Activated CD4-positive, alpha-beta T cell treated with anti-CD3 and anti-CD28 coated beads for 36 hours (primary cell): Measurements from ENCODE around the gene TIMM50. TPM values are rescaled to one million over a fixed set of nuclear protein-coding genes. Genes with fewer than 3 reads are reported as not detected.
A peak's percentile ranks its signal among the peaks of the same experiment; 100 is the strongest.

Experiments
- ATAC-seq: fragments of 200-7000 bp; cut with Tn5 transposase; one replicate; pipeline ENCODE4 v1.10.0; 2021; ENCODE audit warnings: mild to moderate bottlenecking, moderate library complexity
- CTCF ChIA-PET: fragments of 350-600 bp; sonication (Branson Sonifier 250); formaldehyde crosslinking; loops from one replicate; lab custom pipeline; 2021; ENCODE audit warnings: antibody characterized with exemption; lab: Charles Lee
- POLR2A ChIA-PET: fragments of 350-600 bp; sonication (Branson Sonifier 250); formaldehyde crosslinking; loops from one replicate; lab custom pipeline; 2021; ENCODE audit warnings: antibody characterized with exemption, inconsistent platforms; lab: Charles Lee
- DNase-seq: peaks from one replicate; pipeline ENCODE4 v3.0.0-alpha.2; 2020
- H3K27ac Mint-ChIP-seq: one replicate; pipeline ENCODE4 v1.8.0; 2021; ENCODE audit warnings: mixed read lengths
- H3K27me3 Mint-ChIP-seq: one replicate; pipeline ENCODE4 v1.8.0; 2021; ENCODE audit warnings: mixed read lengths
- H3K36me3 Mint-ChIP-seq: one replicate; pipeline ENCODE4 v1.8.0; 2021; ENCODE audit warnings: low read depth, mixed read lengths
- H3K4me1 Mint-ChIP-seq: one replicate; pipeline ENCODE4 v1.8.0; 2021; ENCODE audit warnings: mixed read lengths
- H3K4me3 Mint-ChIP-seq: one replicate; pipeline ENCODE4 v1.8.0; 2021; ENCODE audit warnings: mild to moderate bottlenecking, moderate library complexity, mixed read lengths
- H3K9me3 Mint-ChIP-seq: one replicate; pipeline ENCODE4 v1.8.0; 2021; ENCODE audit warnings: low read depth, mixed read lengths
- intact Hi-C, 2 experiments: fragments of 100-400 bp; cut with DNase I in 1 of 2; cut with micrococcal nuclease in 1 of 2; formaldehyde crosslinking; loops; one replicate each; pipeline versions ENCODE4 v1.14.2 to v1.15.1; 2022 to 2024; cut with DNase I, micrococcal nuclease
- total RNA-seq, 2 experiments: library from RNA; stranded (reverse); gene quantifications; one replicate each; pipeline ENCODE4 v1.2.3, GENCODE V29; 2021

The TIMM50 gene
- total RNA-seq, 2 experiments from 2014 or later = 99.4 to 126 TPM

DNA sequence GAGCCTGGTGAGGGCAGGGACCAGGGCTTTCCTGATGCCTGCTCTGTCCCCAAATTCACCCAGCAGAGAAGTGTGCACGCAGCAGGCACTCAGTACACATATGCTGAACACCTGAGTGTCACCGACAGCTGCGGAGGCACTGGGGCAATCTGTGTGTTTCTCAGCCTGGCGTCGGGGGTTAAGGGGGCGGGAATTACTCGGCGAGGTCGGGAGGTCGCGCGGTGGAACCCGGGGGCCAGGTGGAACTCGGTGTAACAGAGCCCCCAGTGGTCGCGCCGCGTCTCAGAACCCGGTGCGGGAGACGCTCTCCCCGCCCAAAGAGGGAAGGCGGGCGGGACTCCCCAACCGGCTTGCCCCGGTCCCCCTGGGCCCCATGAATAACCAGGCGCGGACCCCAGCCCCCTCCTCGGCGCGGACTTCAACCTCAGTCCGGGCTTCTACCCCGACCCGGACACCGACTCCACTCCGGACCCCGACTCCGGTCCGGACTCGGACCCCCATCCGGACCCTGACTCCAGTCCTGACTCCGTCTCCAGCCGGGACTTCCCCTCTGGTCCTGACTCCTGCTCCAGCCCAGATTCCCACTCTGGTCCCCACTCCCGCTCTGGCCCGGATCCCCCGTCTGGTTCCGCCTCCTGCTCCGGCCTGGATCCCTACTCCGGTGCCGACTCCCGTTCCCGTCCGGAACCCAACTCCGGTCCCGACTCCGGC is 34.4 kb downstream of the TIMM50 start, which contains the start of gene SELENOV:
TSS of gene SELENOV (plus strand) at position 300 of the 711 bp plus-strand sequence. CDS start at position 374, 74 bp downstream.
- intact Hi-C loops = no loop called here
- peak within 1 kb of the TSS; percentile 53 for H3K4me3 Mint-ChIP-seq
- no peak within 1 kb of the TSS for H3K27ac Mint-ChIP-seq
- CTCF ChIA-PET = interaction anchor here (0.6 to 1.8 kb wide), 8 partner anchors 9 to 113 kb away, joined by 3 to 6 read pairs (median 3); partner anchors contain the start of gene EID2B
- H3K36me3 Mint-ChIP-seq = no peaks in the 10 kb centered on the region
- H3K4me1 Mint-ChIP-seq = peaks cover 11% of the 10 kb centered on the region
- POLR2A ChIA-PET = no interaction called here
- no peaks in the 10 kb centered on the region for H3K9me3 Mint-ChIP-seq
- peak; percentile 47 for ATAC-seq
- H3K27me3 Mint-ChIP-seq = peaks cover 39% of the 10 kb centered on the region
- DNase-seq = peak; percentile 40

DNA sequence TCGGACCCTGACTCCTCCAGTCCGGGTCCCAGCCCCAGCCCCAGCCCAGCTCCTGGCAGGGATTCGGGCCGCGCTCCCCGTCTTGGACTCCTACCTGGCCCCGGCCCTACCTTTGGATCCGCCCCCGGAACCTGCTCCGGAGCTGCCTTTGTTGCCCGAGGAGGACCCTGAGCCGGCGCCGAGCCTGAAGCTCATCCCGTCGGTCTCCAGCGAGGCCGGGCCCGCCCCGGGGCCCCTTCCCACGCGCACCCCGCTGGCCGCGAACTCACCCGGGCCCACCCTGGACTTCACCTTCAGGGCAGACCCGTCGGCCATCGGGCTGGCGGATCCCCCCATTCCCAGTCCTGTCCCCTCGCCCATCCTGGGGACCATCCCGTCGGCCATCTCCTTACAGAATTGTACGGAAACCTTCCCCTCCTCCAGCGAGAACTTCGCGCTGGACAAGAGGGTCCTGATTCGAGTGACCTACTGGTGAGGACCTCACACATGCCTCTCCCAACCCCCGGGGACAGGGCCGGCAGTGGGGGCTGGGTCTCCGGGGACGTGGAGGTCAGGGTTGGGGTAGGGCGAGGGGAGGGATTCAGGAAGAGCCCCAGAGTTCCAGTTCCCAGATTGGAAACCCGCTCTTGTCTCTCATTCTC is 35.0 kb downstream of the TIMM50 start:
- H3K27ac Mint-ChIP-seq = no peak overlapping the region
- CTCF ChIA-PET = interaction anchor here (0.6 to 1.8 kb wide), 4 partner anchors 10 to 20 kb away, joined by 3 to 5 read pairs (median 3); partner anchors contain the start of gene EID2B
- ATAC-seq (no peak), DNase-seq (peak; percentile 32)
- no peaks in the 10 kb centered on the region for H3K9me3 Mint-ChIP-seq
- H3K27me3 Mint-ChIP-seq = peaks cover 39% of the 10 kb centered on the region
- peaks cover 11% of the 10 kb centered on the region for H3K4me1 Mint-ChIP-seq
- intact Hi-C loops = no loop called here
- POLR2A ChIA-PET = no interaction called here
- H3K4me3 Mint-ChIP-seq = peak overlapping the region; percentile 53
- H3K36me3 Mint-ChIP-seq = no peaks in the 10 kb centered on the region

DNA sequence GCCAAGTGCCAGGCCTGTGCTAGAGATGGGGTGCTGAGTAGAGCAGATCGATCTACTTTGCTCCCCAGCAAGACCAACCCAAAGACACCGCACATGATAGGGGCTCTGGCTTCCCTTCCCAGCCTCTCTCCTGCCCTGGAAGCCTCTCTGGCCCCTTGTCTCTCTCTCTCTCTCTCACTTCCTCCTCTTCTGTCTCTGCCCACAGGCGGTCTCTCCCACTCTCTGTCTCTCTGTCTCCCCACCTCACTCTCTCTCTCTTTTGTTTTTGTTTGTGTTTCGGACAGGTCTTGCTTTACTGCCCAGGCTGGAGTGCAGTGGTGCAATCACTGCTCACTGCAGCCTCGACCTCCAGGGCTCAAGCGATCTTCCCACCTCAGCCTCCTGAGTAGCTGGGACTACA is 35.6 kb downstream of the TIMM50 start:
- Mint-ChIP-seq H3K4me1 (peaks cover 11% of the 10 kb centered on the region), H3K4me3 (peak overlapping the region; percentile 37), H3K9me3 (no peaks in the 10 kb centered on the region), H3K27me3 (peaks cover 39% of the 10 kb centered on the region), H3K27ac (no peak overlapping the region), H3K36me3 (no peaks in the 10 kb centered on the region)
- intact Hi-C loops = no loop called here
- ATAC-seq (no peak), DNase-seq (no peak)
- CTCF ChIA-PET = no interaction called here
- POLR2A ChIA-PET = no interaction called here

DNA sequence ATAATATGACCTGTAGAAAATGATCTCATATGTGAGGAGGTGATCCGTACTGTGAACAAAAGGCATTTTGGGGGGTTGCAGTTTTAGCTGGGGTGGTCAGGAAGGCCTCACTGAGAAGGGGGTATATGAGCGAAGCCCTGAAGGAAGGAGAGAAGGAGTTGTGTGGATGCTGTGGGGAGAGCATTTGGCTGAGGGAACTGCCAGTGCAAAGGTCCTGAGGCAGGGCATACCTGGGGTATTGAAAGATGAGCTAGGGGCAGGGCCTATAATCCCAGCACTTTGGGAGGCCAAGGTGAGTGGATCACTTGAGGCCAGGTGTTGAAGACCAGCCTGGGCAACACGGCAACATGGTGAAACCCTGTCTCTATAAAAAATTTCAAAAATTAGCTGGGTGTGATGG is 36.8 kb downstream of the TIMM50 start:
- H3K36me3 Mint-ChIP-seq = no peaks in the 10 kb centered on the region
- no peak overlapping the region for H3K27ac Mint-ChIP-seq
- H3K4me3 Mint-ChIP-seq = no peak overlapping the region
- intact Hi-C loops = no loop called here
- ATAC-seq = no peak
- no peaks in the 10 kb centered on the region for H3K9me3 Mint-ChIP-seq
- POLR2A ChIA-PET = no interaction called here
- no peak for DNase-seq
- CTCF ChIA-PET = no interaction called here
- H3K4me1 Mint-ChIP-seq = peaks cover 17% of the 10 kb centered on the region
- H3K27me3 Mint-ChIP-seq = peaks cover 37% of the 10 kb centered on the region

DNA sequence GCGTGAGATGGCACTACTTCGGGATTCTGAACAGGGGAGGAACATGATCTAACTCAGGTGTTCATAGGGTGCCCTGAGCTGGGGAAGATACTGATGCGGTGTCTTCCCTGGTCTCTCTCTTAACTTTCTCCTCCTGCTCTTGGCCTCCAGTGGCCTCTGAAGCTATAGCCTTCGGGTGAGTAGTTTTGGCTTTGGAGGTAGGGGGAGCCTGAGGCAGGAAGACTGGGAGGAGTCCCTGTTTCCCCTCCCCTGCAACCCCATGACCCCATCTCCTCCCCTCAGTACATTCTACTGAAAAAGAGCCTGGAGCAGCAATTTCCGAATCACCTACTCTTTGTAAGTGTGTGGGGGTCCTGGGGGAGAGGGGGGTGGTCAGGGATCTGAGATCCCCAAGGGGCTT is 37.8 kb downstream of the TIMM50 start:
- DNase-seq = no peak
- H3K36me3 Mint-ChIP-seq = no peaks in the 10 kb centered on the region
- POLR2A ChIA-PET = interaction anchor here (0.6 kb wide), 2 partner anchors 20 to 180 kb away, joined by 3 to 4 read pairs; no protein-coding TSS in a partner anchor
- CTCF ChIA-PET = interaction anchor here (0.6 to 1.3 kb wide), 3 partner anchors 22 to 402 kb away, joined by 3 read pairs; no protein-coding TSS in a partner anchor
- no peak for ATAC-seq
- no peak overlapping the region for H3K27ac Mint-ChIP-seq
- no peaks in the 10 kb centered on the region for H3K9me3 Mint-ChIP-seq
- peaks cover 17% of the 10 kb centered on the region for H3K4me1 Mint-ChIP-seq
- peaks cover 32% of the 10 kb centered on the region for H3K27me3 Mint-ChIP-seq
- H3K4me3 Mint-ChIP-seq = no peak overlapping the region
- intact Hi-C loops = no loop called here

DNA sequence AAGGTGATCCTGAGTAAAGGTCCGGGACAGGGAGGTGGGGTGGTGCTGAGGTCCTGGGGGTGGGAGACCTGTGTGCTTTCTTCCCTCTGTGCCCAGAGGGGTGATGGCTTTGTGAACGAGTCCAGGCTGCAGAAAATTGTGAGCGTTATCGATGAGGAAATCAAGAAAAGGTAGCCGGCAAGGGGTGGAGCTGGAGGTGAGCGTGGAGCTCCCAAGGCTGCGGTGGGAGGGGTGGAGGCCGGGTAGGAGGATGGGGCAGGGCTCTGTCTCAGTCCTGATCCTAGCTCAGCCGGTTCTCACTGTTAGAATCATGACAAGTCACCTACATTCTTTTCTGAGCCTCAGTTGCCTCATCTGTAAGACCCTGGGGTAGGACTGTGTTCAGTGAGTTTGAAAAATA is 38.3 kb downstream of the TIMM50 start:
- CTCF ChIA-PET = interaction anchor here (0.6 to 1.3 kb wide), 3 partner anchors 22 to 402 kb away, joined by 3 read pairs; no protein-coding TSS in a partner anchor

DNA sequence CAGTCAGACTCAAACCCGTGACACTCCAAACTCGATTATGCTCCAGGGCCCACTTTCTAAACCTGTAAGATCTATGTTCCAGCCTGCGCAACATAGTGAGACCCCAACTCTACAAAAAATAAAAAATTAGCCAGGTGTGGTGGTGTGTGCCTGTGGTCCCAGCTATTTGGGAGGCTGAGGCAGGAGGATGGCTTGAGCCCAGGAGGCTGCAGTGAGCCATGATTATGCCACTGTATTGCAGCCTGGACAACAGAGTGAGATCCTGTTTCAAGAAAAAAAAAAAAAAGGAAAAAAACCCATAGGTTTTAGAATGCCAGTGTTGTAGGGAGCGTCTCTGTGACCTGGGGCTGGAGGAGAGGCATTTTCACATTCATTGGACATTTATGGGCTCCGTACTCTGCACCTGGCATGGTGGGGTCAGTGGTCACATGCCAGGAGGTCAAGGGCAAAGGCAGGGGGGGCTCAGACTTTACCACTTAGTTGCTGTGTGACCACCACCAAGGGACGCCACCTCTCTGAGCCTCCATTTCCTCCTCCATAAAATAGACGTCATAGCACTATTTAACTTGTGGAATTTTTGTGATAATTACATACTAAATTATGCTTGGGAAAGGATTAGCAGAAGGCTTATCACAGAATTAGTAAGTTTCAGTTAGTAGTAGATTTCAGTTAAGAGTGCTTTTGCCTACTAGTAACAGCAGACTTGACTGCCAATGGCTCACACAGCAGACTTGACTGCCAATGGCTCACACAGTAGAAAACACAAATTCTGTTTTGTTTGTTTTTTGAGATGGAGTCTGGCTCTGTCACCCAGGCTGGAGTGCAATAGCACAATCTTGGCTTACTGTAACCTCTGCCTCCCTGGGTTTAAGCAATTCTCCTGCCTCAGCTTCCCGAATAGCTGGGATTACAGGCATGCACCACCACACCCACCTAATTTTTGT is 40.2 kb downstream of the TIMM50 start:
- intact Hi-C loops = no loop called here
- Mint-ChIP-seq H3K9me3 (no peaks in the 10 kb centered on the region), H3K4me1 (peaks cover 12% of the 10 kb centered on the region), H3K4me3 (no peak overlapping the region), H3K36me3 (no peaks in the 10 kb centered on the region), H3K27me3 (peaks cover 14% of the 10 kb centered on the region), H3K27ac (no peak overlapping the region)
- DNase-seq = no peak
- ATAC-seq = no peak
- ChIA-PET CTCF (no interaction called here), POLR2A (interaction anchor here (0.8 kb wide), 1 partner anchor 70 kb away, joined by 3 read pairs; no protein-coding TSS in a partner anchor)

More for the DNA sequence above, 38.3 kb downstream of the TIMM50 start:
- Mint-ChIP-seq H3K4me1 (peaks cover 17% of the 10 kb centered on the region), H3K36me3 (no peaks in the 10 kb centered on the region), H3K4me3 (no peak overlapping the region), H3K27ac (no peak overlapping the region), H3K9me3 (no peaks in the 10 kb centered on the region), H3K27me3 (peaks cover 27% of the 10 kb centered on the region)
- no peak for ATAC-seq
- no peak for DNase-seq
- intact Hi-C loops = no loop called here
- POLR2A ChIA-PET = no interaction called here

DNA sequence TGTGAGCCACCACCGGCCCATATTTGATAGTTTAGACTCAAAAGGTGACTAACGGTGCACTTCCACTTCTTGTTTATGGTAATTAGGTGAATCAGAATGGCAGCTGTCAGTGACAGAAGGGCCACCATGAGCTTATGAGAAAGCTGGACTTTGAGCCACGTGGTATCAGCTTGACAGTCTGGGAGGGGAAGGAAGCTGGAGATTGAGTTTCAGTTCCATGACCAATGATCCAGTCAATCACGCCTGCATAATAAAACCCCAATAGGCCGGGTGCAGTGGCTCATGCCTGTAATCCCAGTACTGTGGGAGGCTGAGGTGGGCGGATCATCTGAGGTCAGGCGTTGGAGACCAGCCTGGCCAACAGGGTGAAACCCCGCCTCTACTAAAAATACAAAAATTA is 43.9 kb downstream of the TIMM50 start:
- CTCF ChIA-PET = interaction anchor here (0.7 to 1.9 kb wide), 5 partner anchors 9 to 84 kb away, joined by 3 to 12 read pairs (median 4); partner anchors contain the start of gene EID2B
- Mint-ChIP-seq H3K4me1 (peaks cover 12% of the 10 kb centered on the region), H3K9me3 (no peaks in the 10 kb centered on the region), H3K4me3 (no peak overlapping the region), H3K27me3 (no peaks in the 10 kb centered on the region), H3K27ac (no peak overlapping the region), H3K36me3 (no peaks in the 10 kb centered on the region)
- POLR2A ChIA-PET = no interaction called here
- intact Hi-C loops = no loop called here
- DNase-seq (no peak), ATAC-seq (no peak)

DNA sequence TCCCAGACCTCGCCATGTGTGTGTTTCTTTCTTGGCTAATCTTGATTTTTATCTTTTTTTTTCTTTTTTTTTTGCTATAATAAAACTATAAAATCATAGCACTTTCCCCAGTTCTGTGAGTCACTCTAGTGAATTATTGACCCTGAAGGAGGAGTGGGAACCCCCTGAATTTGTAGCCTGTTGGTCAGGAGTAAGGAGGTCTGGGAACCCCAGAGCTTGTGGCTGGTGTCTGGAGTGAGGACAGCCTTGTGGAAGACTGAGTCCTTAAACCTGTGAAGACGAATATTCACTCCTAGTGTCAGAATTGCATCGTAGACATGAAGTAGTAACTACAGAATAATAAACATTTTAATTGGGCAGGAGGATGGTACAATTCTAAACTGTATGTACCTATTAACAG is 44.6 kb downstream of the TIMM50 start:
- intact Hi-C loops = no loop called here
- ChIA-PET CTCF (interaction anchor here (0.7 to 1.9 kb wide), 3 partner anchors 8 to 85 kb away, joined by 3 to 12 read pairs (median 4); partner anchors contain the start of gene EID2B), POLR2A (no interaction called here)
- ATAC-seq (no peak), DNase-seq (no peak)
- no peak overlapping the region for H3K27ac Mint-ChIP-seq
- H3K9me3 Mint-ChIP-seq = no peaks in the 10 kb centered on the region
- H3K27me3 Mint-ChIP-seq = no peaks in the 10 kb centered on the region
- H3K36me3 Mint-ChIP-seq = no peaks in the 10 kb centered on the region
- peaks cover 13% of the 10 kb centered on the region for H3K4me1 Mint-ChIP-seq
- no peak overlapping the region for H3K4me3 Mint-ChIP-seq

DNA sequence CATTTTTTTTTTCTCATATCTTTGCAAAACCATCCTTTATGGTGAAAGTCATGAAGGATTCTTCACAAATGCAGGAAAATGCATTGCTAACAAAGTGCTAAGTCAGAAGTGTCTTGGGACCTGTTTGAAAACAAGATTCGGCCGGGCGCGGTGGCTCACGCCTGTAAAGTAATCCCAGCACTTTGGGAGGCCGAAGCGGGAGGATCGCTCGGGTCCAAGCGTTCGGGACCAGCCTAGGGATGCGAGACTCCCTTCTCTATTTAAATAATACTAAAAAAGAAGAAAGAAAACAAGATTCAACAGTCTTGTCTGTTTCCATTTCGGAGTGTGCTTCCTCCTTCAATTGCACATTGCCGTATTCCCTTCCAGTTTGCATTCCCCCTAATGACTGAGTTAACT is 51.2 kb downstream of the TIMM50 start:
- Mint-ChIP-seq H3K4me1 (peaks cover 23% of the 10 kb centered on the region), H3K27me3 (no peaks in the 10 kb centered on the region), H3K27ac (peak overlapping the region; percentile 80), H3K4me3 (peak overlapping the region; percentile 93), H3K9me3 (no peaks in the 10 kb centered on the region), H3K36me3 (peaks cover 2% of the 10 kb centered on the region)
- intact Hi-C loops = loop anchor here (1.0 to 5.0 kb wide), 14 partner anchors 8 to 410 kb away; partner anchors contain the start of genes SAMD4B (in 2 of the 2), DLL3 (in 1 of the 2), EID2 (in 1 of the 2) and MED29 (in 1 of the 2)
- ChIA-PET POLR2A (interaction anchor here (0.6 to 1.6 kb wide), 3 partner anchors 57 to 96 kb away, joined by 3 to 13 read pairs (median 3); partner anchors contain the start of gene RPS16), CTCF (interaction anchor here (0.6 to 4.5 kb wide), 19 partner anchors 7 to 141 kb away, joined by 3 to 47 read pairs (median 5); partner anchors contain the start of genes MED29, PAF1, SELENOV and SUPT5H)
- DNase-seq = no peak
- no peak for ATAC-seq
